ENCODE data around the gene KCNK18. TPM values are rescaled to one million over a fixed set of nuclear protein-coding genes. Genes with fewer than 3 reads are reported as not detected.

KCNK18 gene
- total RNA-seq, 1 donor from 2014 or later, result not detected

DNA sequence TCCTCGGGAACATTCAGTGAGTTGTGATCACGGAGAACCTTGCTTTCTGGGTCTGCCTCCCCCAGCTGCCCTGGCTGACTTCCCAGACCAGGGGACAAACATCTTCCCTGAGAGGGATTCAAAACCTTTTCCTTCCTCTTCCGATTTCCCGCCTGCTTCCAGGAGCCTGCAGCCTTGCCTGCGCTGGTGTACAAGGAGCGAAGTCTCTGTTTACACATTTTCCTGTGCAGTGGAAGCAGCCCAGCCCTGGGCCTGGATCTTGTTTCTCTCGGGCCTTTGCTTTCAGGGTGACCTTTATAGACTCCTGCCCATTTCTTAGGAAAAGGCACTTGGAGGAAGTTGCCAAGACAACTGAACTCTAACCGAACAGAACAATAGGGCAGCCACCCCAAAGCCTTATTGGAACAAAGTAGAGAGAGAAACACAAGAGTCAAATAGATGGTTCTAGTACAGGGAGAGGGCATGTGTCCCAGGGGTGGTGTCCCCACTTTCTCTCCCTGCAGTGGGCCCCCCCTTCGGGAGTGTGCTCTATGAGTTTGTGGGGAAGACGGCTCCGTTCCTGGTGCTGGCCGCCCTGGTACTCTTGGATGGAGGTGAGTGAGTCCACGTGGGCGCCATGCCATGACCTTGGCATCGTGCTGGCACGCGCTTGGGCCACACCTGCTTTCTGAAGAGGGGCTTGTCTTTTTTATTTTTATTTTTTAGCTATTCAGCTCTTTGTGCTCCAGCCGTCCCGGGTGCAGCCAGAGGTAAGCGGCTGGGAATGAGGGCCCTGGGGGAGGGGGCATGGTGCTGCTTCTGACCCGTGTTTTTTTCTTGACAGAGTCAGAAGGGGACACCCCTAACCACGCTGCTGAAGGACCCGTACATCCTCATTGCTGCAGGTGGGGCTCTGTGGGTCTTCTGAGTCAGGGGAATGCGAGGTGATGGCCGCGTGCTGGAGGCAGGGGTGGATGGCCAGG lies 57.8 kb downstream of the KCNK18 start:
- Histone ChIP-seq H3K36me3 (ENCODE audit: control insufficient read depth, insufficient read depth, low read length) (no peaks in the 10 kb centered on the region), H3K27me3 (ENCODE audit: control insufficient read depth, insufficient read depth, low read length) (no peaks in the 10 kb centered on the region), H3K4me3 (ENCODE audit: low read depth, low read length) (no peak overlapping the region)
- TF ChIP-seq, protein P1, sequence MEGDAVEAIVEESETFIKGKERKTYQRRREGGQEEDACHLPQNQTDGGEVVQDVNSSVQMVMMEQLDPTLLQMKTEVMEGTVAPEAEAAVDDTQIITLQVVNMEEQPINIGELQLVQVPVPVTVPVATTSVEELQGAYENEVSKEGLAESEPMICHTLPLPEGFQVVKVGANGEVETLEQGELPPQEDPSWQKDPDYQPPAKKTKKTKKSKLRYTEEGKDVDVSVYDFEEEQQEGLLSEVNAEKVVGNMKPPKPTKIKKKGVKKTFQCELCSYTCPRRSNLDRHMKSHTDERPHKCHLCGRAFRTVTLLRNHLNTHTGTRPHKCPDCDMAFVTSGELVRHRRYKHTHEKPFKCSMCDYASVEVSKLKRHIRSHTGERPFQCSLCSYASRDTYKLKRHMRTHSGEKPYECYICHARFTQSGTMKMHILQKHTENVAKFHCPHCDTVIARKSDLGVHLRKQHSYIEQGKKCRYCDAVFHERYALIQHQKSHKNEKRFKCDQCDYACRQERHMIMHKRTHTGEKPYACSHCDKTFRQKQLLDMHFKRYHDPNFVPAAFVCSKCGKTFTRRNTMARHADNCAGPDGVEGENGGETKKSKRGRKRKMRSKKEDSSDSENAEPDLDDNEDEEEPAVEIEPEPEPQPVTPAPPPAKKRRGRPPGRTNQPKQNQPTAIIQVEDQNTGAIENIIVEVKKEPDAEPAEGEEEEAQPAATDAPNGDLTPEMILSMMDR (IDR thresholded peaks at IDR 0.05; ENCODE audit: insufficient read depth, low read length, severe bottlenecking), result no peak
- FAIRE-seq (no peak), DNase-seq (ENCODE audit: low read depth) (no peak)

DNA sequence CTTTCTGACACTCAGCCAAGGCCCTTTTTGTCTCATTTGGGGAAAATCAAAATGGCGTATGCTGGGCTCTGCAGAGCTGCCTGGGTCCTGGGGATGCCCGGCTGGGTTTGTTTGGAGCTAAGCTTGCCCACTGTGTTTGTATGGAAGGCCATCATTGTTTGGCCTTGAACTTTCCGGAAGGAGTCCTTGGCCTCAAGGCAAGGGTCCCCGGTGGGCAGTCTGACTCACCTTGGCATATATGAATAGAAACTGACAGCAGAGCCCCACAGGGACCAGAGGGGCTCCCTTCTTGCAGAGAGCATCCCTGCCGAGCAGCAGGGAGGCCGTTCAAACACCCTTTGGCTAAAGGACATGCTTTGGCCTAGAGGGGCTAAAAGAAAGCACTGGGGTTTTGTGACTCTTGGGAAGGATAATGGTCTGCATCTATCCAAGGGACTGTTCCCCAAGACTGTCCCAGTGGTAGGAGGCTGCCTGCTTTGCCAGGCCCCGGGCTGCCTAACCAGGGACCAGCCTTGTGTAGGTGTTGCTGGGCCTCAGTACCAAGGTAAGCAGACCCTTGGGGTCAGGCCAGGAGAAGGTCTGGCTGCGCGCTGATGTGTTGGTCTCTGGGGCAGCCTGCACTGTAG lies 58.7 kb downstream of the KCNK18 start:
- no peak for DNase-seq (ENCODE audit: low read depth)
- TF ChIP-seq, protein P1 (IDR thresholded peaks at IDR 0.05; ENCODE audit: insufficient read depth, low read length, severe bottlenecking), result no peak
- Histone ChIP-seq H3K27me3 (ENCODE audit: control insufficient read depth, insufficient read depth, low read length) (no peaks in the 10 kb centered on the region), H3K4me3 (ENCODE audit: low read depth, low read length) (no peak overlapping the region), H3K36me3 (ENCODE audit: control insufficient read depth, insufficient read depth, low read length) (no peaks in the 10 kb centered on the region)
- no peak for FAIRE-seq

DNA sequence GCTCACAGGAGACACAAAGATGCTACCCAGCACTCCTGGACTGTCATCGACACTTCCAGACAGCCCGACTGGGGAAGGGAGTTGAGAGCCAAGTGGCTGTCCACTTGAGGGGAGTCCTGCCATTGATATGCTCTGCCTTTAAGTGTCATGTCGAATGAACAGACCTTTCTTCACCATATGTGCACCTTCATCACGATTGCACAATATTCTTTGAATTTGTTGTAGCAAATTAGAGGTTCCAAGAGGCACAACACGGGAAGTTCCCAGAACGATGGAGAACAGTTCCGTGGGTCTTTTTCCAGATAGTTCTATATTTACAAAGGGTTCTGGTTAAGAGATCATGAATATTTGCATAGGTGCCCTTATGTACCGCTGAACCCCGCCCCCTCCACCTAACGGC lies 59.6 kb downstream of the KCNK18 start:
- H3K27me3 ChIP-seq (ENCODE audit: control insufficient read depth, insufficient read depth, low read length), result no peaks in the 10 kb centered on the region
- H3K36me3 ChIP-seq (ENCODE audit: control insufficient read depth, insufficient read depth, low read length), result no peaks in the 10 kb centered on the region
- FAIRE-seq (no peak), DNase-seq (ENCODE audit: low read depth) (no peak)
- TF ChIP-seq, protein P1 (IDR thresholded peaks at IDR 0.05; ENCODE audit: insufficient read depth, low read length, severe bottlenecking), result no peak
- no peak overlapping the region for H3K4me3 ChIP-seq (ENCODE audit: low read depth, low read length)

DNA sequence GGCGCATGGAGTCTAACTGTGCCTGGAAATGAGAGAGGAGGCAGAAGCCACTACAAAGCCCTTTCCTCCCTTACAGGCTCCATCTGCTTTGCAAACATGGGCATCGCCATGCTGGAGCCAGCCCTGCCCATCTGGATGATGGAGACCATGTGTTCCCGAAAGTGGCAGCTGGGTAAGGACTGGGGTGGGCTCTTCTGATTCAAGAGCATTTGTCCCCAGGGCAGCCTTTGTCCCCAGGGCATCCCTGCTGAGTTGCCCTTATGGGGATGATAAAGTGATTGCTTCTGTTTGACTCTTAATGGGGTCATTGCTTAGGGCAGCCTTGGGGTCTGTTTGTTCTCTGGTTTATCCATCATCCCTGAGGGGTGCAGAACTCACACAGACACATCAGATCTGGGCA lies 60.4 kb downstream of the KCNK18 start:
- DNase-seq (ENCODE audit: low read depth) (no peak), FAIRE-seq (no peak)
- TF ChIP-seq, protein P1 (IDR thresholded peaks at IDR 0.05; ENCODE audit: insufficient read depth, low read length, severe bottlenecking), result no peak
- H3K36me3 ChIP-seq (ENCODE audit: control insufficient read depth, insufficient read depth, low read length), result no peaks in the 10 kb centered on the region
- no peak overlapping the region for H3K4me3 ChIP-seq (ENCODE audit: low read depth, low read length)
- no peaks in the 10 kb centered on the region for H3K27me3 ChIP-seq (ENCODE audit: control insufficient read depth, insufficient read depth, low read length)

DNA sequence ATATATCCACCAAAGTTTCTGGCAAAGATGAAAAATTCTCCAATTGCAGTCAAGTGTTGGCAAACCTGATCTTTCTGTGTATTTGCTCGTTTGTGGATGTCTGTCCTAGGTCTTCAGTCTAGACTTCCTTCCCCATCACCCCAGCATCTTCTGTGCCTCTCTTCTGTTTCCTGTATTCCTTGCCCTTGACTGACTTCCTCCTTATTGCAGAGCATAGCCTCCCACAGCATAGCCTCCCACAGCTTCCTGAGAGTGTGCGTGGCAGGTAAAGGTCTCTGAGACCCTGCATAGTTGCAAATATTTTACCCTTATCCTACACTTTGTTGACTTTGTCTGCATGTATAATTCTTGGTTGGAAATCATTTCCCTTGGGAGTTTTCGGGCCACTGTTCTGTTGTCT lies 62.0 kb downstream of the KCNK18 start:
- DNase-seq (ENCODE audit: low read depth) (no peak), FAIRE-seq (no peak)
- no peaks in the 10 kb centered on the region for H3K27me3 ChIP-seq (ENCODE audit: control insufficient read depth, insufficient read depth, low read length)
- no peak overlapping the region for H3K4me3 ChIP-seq (ENCODE audit: low read depth, low read length)
- TF ChIP-seq, protein P1 (IDR thresholded peaks at IDR 0.05; ENCODE audit: insufficient read depth, low read length, severe bottlenecking), result no peak
- no peaks in the 10 kb centered on the region for H3K36me3 ChIP-seq (ENCODE audit: control insufficient read depth, insufficient read depth, low read length)

Other genes with a start within 250 kb of the KCNK18 start
- 2.1 and 3.1 TPM in 2 replicates for gene SHTN1, start 192.3 kb upstream of the KCNK18 start, total RNA-seq
- gene VAX1, start 59.2 kb upstream of the KCNK18 start, total RNA-seq, result not detected in 2 replicates
- not detected in 2 replicates for gene SLC18A2, start 43.6 kb downstream of the KCNK18 start, total RNA-seq
- 20.3 and 27.9 TPM in 2 replicates for gene PDZD8, start 178.0 kb downstream of the KCNK18 start, total RNA-seq